Smooth muscle cell (in vitro differentiated cells): ENCODE data around the gene NME7. TPM values are rescaled to one million over a fixed set of nuclear protein-coding genes. Genes with fewer than 3 reads are reported as not detected.

ENCODE experiments used
- DNase-seq: peaks from one replicate; lab custom pipeline; 2025; ENCODE audit not compliant: unreplicated experiment; lab: John Stamatoyannopoulos, UW
- H2AFZ ChIP-seq: fragments of 200-600 bp; sonication (generic); 2 replicates; pipeline ENCODE4 v1.6.0; 2016; ENCODE audit warnings: antibody characterized with exemption, low read depth, mild to moderate bottlenecking
- H3F3A ChIP-seq: fragments of 200-600 bp; sonication (generic); 2 replicates; pipeline ENCODE4 v1.6.0; 2017; ENCODE audit warnings: antibody characterized with exemption, low read depth
- H3K27ac ChIP-seq: fragments of 200-600 bp; sonication (generic); 2 replicates; pipeline ENCODE4 v1.5.1; 2016; ENCODE audit warnings: low read depth, mild to moderate bottlenecking
- H3K27me3 ChIP-seq: fragments of 200-600 bp; sonication (generic); 2 replicates; pipeline ENCODE4 v1.6.1; 2016; ENCODE audit warnings: low read depth, mild to moderate bottlenecking
- H3K36me3 ChIP-seq: fragments of 200-600 bp; sonication (generic); 2 replicates; pipeline ENCODE4 v1.5.1; 2016; ENCODE audit warnings: low read depth
- H3K4me1 ChIP-seq: fragments of 200-600 bp; sonication (generic); 2 replicates; pipeline ENCODE4 v1.5.1; 2016; ENCODE audit warnings: low read depth
- H3K4me2 ChIP-seq: fragments of 200-600 bp; sonication (generic); 2 replicates; pipeline ENCODE4 v1.6.0; 2016; ENCODE audit warnings: mild to moderate bottlenecking
- H3K4me3 ChIP-seq: fragments of 200-600 bp; sonication (generic); 2 replicates; pipeline ENCODE4 v1.5.1; 2016; ENCODE audit warnings: mild to moderate bottlenecking
- H3K79me2 ChIP-seq: fragments of 200-600 bp; sonication (generic); 2 replicates; pipeline ENCODE4 v1.6.0; 2016; ENCODE audit warnings: low read depth, mild to moderate bottlenecking
- H3K9ac ChIP-seq: fragments of 200-600 bp; sonication (generic); 2 replicates; pipeline ENCODE4 v1.6.0; 2016; ENCODE audit warnings: low read depth
- H3K9me3 ChIP-seq: fragments of 200-600 bp; sonication (generic); replicated peaks from 2 replicates; pipeline ENCODE4 v1.5.1; 2016; ENCODE audit warnings: low read depth
- H4K20me1 ChIP-seq: fragments of 200-600 bp; sonication (generic); 2 replicates; pipeline ENCODE4 v1.6.0; 2016; ENCODE audit warnings: low read depth
- CTCF ChIP-seq: fragments of 200-600 bp; sonication (generic); IDR thresholded peaks from 2 replicates; pipeline ENCODE4 v1.5.1; 2017; ENCODE audit warnings: borderline replicate concordance, mild to moderate bottlenecking, antibody characterized with exemption; ENCODE audit not compliant: insufficient read depth, poor library complexity, severe bottlenecking
- WGBS: methylation state at CpG from one replicate; pipeline ENCODE4 v1.1.7; 2016; ENCODE audit warnings: low lambda C conversion rate; 5-methylcytosine and 5-hydroxymethylcytosine counted together
- polyA plus RNA-seq: library from polyadenylated mRNA; unstranded; fragments of >200 nt; fragmentation: Nextera tagmentation; extraction: Ambion mirVana; gene quantifications from 2 replicates; pipeline ENCODE4 v1.2.1, GENCODE V29; 2016
- total RNA-seq: library from RNA; depleted of rRNA; stranded (reverse); fragments of >200 nt; gene quantifications from 2 replicates; pipeline ENCODE4 v1.2.3, GENCODE V29; 2014

NME7 gene
- total and polyA plus RNA-seq, 2 experiments from 2014 or later: 26.5 to 77.8 TPM

GRCh38 chr1:169214598-169214997 lies 153.0 kb downstream of the NME7 start:
- Histone ChIP-seq H3K4me1 (no peaks in the 10 kb centered on the region), H3K9me3 (no peaks in the 10 kb centered on the region), H3F3A (no peaks in the 10 kb centered on the region), H2AFZ (no peak overlapping the region), H3K79me2 (no peaks in the 10 kb centered on the region), H3K9ac (no peak overlapping the region), H3K36me3 (no peaks in the 10 kb centered on the region), H4K20me1 (no peaks in the 10 kb centered on the region), H3K4me2 (no peak overlapping the region), H3K27me3 (no peaks in the 10 kb centered on the region), H3K27ac (no peak overlapping the region), H3K4me3 (no peak overlapping the region)
- no peak for DNase-seq
- WGBS: 98% methylated on average over 4 of the region's 4 CpGs
- no peak for TF ChIP-seq CTCF

DNA sequence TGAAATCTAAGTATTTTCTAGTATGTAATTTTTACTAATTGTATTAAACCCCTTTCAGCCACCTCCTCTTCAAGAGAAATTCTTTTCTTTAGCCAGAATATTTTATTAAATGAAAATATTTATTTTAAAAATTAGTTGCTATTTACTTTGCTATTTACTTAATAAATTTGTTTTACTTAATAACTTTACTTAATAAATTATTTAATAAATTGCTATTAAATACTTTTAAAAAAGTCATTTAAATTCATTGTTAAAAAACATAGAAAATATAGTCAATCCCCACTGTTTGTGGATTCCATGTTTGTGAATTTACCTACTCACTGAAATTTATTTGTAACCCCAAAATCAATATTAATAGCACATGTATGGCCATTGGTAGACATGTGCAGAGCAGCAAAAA lies 155.5 kb downstream of the NME7 start:
- Histone ChIP-seq H3F3A (no peaks in the 10 kb centered on the region), H2AFZ (no peak overlapping the region), H3K4me2 (no peak overlapping the region), H3K4me3 (no peak overlapping the region), H3K27me3 (no peaks in the 10 kb centered on the region), H3K9me3 (no peaks in the 10 kb centered on the region), H4K20me1 (no peaks in the 10 kb centered on the region), H3K27ac (no peak overlapping the region), H3K36me3 (no peaks in the 10 kb centered on the region), H3K79me2 (no peaks in the 10 kb centered on the region), H3K9ac (no peak overlapping the region), H3K4me1 (no peaks in the 10 kb centered on the region)
- no peak for DNase-seq
- TF ChIP-seq CTCF: no peak

DNA sequence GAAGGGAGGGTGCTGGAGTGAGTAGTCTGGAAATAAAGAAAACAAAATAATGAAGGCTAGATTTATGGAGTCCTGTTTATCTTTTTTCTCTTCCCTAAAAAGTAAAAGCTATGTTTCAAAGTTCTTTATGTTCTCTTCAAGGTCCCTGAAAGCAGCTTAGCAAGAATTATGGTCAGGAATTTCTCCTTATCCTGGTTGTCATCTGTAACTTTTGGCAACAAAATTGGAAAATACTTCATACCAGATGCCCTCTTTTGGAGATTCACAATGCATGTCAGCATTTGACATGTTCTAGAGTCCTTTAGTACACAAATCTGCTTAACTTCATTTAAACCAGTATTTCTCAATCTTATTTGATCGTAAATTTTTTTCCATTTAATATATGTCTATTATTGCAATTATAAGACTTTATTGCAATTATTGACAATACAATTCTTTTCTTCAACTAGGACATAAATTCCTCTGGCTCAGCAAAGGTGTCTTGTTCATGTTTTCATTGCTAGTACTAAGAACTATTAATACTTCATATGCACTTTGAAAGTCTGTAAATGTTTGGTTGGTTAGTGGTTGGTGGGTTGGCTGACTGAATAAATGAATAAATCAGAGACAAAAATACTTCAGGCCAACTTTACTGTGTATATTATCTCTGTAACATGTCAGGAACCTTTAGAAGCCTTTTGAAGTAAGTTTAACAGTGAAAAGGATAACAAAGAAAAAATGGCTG lies 159.6 kb downstream of the NME7 start:
- TF ChIP-seq CTCF: no peak

DNA sequence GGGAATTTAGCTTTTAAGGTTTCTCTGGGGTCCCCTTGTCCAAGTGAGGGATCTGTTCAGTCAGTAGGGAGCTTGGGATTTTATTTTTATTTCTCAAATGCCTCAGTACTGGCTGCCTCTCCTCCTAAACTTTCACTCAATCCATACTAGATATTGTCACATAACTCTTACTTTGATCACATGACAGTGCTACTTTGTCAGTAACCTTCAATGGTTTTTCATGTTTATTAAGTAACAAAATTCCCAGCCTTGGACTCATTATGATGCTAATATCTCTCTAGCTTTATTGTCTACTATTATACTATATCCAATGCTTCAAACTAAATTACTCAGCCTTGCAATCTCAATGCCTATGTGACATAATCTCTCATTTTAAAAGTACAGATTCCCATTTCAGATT lies 163.4 kb downstream of the NME7 start:
- Histone ChIP-seq H3K27ac (no peak overlapping the region), H3K4me1 (peaks cover 10% of the 10 kb centered on the region), H3K4me2 (no peak overlapping the region), H3K27me3 (no peaks in the 10 kb centered on the region), H3F3A (peaks cover 6% of the 10 kb centered on the region), H3K79me2 (no peaks in the 10 kb centered on the region), H3K36me3 (no peaks in the 10 kb centered on the region), H2AFZ (no peak overlapping the region), H3K9me3 (no peaks in the 10 kb centered on the region), H3K9ac (no peak overlapping the region), H4K20me1 (no peaks in the 10 kb centered on the region), H3K4me3 (no peak overlapping the region)
- no peak for TF ChIP-seq CTCF
- no peak for DNase-seq

More for the DNA sequence above, 159.6 kb downstream of the NME7 start:
- Histone ChIP-seq H3K4me2 (no peak overlapping the region), H3K9me3 (no peaks in the 10 kb centered on the region), H3K4me1 (no peaks in the 10 kb centered on the region), H3K36me3 (no peaks in the 10 kb centered on the region), H3K79me2 (no peaks in the 10 kb centered on the region), H2AFZ (no peak overlapping the region), H3K9ac (no peak overlapping the region), H3K27me3 (no peaks in the 10 kb centered on the region), H3F3A (no peaks in the 10 kb centered on the region), H4K20me1 (no peaks in the 10 kb centered on the region), H3K27ac (no peak overlapping the region), H3K4me3 (no peak overlapping the region)
- DNase-seq: no peak
- WGBS: 97% methylated on average over 1 of the region's 1 CpG
